Colon (tissue), 2 donors: Measurements from ENCODE around the gene SERINC2.
"Not testable (repeated sequence)": the region's sequence is repeated elsewhere in the genome, so short reads cannot be mapped to it uniquely, and the experiment has no call there.

ENCODE experiments used
- FAIRE-seq: peaks from 2 replicates; lab custom pipeline; 2012; peaks lifted over from hg19 to GRCh38; lab: Jason Lieb, UNC
- donor health status: control.
- donor health status: control.

Gene SERINC2

DNA sequence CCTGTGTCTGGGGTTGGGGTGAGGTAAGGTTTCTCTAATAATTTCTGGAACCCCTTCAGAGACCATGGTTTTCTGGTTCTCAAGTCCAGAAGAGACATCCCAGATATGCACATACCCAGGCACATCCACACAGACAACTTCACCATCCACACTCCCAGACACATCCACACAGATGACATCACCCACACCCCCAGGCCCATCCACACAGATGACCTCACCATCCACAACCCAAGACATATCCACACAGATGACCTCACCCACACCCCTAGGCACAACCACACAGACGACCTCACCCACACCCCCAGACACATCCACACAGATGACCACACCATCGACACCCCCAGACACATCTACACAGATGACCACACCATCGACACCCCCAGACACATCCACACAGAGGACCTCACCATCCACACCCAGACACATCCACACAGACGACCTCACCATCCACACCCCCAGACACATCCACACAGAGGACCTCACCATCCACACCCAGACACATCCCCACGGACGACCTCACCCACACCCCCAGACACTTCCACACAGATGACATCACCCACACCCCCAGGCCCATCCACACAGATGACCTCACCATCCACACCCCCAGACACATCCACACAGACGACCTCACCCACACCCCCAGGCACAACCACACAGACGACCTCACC is 26.3 kb upstream of the SERINC2 start:
- FAIRE-seq, result not testable (repeated sequence)

DNA sequence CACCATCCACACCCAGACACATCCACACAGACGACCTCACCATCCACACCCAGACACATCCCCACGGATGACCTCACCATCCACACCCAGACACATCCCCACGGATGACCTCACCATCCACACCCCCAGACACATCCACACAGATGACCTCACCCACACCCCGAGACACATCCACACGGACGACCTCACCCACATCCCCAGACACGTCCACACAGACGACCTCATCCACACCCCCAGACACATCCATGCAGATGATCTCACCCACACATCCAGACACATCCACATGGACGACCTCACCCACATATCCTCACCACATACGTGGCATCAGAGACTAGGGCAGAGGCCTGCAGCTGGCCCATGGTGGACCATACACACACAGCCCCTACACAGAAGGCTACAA is 25.4 kb upstream of the SERINC2 start:
- FAIRE-seq, result no peak

- FAIRE-seq, result no peak
These were observed 23.4 kb upstream of the SERINC2 start for GRCh38 chr1:31389616-31390015.

GRCh38 chr1:31390071-31390470 is 22.9 kb upstream of the SERINC2 start:
- no peak for FAIRE-seq

GRCh38 chr1:31393463-31393862 is 19.6 kb upstream of the SERINC2 start:
- FAIRE-seq, result no peak

DNA sequence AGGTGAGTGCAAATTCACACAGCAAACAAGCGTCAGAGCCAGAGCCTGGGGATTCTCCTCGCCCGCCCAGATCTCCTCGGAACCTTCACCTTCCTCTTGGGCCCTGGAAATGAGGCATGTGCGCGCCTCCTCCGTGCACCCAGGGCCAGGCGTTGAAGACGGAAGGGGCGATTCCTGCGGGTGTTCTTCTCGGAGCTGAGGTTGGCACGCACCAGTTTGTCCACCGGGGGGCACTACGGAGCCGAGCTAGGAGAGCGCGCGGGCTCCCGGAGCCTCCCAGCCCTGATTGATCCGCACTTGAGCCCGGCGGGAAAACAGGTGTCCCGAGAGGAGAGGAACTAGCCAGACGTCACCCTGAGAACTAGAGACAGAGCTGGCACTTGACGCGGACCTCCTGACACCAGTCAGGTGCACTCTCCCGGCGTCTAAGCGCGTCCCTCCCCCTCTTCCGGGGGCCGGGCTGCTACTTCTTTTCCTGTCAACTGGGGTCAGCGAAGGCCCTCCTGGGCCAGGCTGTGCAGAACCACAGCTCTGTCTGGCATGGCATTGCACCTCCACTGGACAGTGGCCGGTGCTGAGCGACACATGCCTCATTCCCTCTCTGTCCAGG is 18.3 kb upstream of the SERINC2 start:
- no peak for FAIRE-seq

- no peak for FAIRE-seq
These were observed 16.2 kb upstream of the SERINC2 start for GRCh38 chr1:31396633-31397351.

DNA sequence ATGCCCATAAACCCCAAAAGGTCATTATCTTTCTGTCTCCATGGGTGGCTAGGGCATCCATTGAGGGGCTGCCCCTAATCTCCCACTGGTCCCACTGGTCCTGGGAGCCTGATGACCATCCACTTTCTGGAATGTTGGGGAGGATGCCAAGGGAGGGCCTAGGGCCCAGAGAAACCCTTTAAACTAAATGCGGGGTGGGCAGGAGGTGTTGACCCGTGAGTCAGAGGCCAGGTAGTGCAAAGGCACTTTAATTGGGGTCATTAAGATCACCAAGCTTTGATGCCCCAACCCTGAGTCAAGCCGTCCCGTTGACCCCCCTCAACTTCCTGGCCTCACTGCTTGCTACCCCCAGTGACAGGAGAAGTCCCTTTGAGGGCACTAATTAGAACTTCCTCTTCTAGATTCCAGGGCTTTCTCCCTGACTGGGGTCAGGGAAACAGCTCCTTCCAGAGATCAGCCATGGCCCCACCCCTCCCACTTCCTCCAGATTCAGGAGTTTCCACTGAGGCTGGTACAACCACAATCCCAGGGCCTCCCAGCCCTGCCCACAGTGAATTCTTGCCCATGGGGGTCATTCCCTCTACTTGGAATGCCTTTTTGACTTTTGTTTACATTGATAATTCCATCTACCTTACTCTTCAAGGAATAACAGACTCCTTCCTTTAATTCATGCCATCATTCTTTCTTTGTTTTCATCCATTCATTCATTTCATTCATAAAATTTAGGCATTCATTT is 15.5 kb upstream of the SERINC2 start:
- no peak for FAIRE-seq

GRCh38 chr1:31398246-31398645 is 14.8 kb upstream of the SERINC2 start:
- FAIRE-seq, result no peak

GRCh38 chr1:31399976-31400375 is 13.0 kb upstream of the SERINC2 start:
- FAIRE-seq, result no peak

GRCh38 chr1:31400393-31400792 is 12.6 kb upstream of the SERINC2 start:
- FAIRE-seq, result no peak

GRCh38 chr1:31401241-31401640 is 11.8 kb upstream of the SERINC2 start:
- no peak for FAIRE-seq

DNA sequence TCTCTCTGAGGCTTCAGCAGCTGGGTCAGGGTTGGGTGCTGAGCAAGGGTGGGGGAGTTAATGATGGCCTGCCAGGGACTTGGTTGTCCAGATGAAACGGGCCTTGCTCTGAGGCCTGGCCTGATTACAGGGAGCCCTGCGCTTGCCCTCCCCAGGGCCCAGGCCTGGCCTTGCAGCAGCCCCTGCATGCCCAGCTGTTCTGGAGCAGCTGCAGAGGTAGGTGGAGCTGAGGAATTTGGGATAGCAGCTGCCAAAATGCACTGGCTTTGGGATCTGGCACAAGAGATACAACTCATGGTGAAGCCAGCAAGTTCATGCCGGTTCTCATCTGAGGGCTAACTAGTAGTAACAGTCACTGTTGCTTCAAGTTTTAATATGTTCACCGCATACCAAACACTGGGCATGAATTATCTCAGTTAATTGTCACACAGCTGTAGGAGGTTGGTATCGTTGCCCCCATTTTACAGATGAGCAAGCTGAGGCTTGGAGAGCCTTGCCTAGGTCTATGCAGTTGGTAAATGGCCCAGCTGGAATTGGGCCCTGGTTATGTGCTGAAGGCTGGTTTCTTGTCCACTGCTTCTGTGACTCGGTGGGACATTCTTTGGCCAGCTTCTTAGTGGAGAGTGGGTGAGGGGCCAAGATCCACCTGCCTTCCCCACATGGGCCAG is 7.3 kb upstream of the SERINC2 start:
- FAIRE-seq, result no peak

DNA sequence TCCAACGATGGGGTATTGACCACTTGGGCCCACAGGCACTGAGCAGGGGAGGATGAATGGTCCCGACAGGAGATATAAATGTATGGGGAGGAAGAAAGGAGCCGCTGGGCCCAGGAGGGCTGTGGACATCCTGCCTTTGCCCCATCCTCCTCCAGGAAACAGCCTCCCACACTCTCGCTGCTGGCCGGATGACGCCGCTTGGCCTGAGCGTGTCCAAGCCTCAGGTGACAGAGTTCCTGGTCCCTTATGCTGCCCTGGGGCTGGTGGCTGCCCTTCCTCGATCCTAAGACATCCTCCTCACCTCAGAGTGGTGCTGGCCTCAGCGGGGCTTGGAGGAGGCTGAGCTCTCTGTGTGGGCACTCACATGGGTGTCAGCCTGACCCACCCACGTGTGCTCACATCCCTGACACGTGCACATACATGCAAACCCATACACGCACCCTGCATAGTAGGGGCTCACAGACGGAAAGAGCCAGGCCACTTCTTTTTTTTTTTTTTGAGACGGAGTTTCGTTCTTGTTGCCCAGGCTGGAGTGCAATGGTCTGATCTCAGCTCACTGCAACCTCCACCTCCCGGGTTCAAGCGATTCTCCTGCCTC is 5.9 kb upstream of the SERINC2 start:
- FAIRE-seq, result no peak

DNA sequence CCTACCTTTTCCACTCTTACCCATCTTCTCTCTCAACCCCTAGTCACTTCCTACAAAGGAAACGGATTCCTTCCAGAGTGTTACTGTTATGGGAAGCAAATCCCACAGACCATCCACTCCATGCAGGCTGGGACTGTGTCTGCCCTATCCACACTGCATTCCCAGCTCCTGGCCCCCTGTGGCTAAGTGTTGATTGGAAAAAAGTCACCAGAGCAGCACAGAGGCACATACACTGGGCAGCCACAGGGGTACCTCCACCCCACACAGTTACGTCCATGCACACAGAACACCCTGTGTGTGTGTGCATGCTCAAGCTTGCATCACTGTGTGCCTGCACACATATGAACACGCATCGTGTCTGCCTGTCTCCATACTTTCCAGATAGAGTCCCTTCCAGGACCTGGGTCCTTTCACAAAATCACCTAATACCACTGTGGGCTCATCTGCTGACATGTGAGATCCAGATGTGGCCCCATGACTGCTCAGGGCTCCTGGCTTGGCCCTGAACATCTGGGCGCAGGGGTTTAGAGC is 4.2 kb upstream of the SERINC2 start:
- no peak for FAIRE-seq

DNA sequence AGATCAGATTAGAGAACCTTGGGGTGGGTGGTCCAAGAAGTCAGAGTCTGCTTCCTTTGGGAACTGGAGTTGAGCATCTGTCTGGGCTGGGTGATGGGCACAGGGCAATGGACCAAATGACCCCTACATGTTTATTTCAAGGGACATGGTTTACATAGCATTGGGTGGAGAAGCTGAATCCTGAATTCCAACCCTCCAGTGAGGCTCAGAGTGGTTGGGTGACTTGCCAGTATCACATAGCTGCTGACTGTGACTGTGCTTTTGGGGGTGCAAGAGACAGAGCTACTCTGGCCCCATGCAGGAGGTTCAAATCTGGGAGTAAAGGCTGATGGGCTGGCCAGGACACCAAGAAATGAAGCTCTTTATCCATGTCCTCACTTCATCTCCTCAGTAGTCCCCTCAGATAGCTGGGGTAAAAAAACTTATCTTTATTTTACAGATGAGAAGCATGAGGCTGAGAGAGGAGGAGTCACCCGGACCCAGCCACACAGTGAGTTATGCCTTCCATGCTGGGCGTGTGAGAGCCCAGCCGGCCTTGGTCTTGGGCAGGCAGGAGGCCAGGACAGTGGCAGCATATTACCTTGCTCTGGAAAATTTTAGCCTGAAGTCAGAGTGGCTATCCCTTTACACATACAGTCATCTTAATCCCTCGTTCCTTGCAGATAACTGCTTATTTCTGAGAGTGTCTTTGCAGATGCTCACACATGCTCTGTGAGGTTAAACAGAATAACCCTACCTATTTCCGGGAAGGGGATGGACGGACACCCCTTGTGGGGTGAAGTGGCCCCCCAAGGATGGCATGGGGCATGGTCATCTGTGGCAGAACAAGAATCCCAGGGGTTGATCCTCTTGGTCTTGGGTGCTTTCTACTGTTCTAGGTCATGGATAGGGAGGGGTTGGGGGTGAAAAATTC is 2.8 kb upstream of the SERINC2 start:
- FAIRE-seq, result no peak

DNA sequence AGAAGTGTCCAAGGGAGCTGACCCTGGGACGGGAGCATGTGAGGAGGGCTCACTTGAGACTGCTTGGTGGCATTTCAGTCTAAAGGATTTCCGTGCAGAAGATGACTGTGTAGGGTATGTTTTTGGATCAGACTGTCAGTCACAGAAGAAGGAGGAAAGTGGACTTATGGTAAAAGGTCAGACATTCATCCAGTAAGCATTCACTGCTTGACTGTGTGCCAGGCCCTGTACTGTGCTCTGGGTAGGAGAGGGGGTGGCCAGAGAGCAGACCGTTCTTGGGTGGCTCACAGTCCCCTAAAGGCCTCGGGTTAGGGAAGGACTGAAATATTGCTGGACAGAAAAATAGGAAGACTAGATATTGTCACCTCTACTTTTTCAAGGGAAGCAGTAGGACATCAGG is 2.1 kb upstream of the SERINC2 start:
- FAIRE-seq, result no peak

GRCh38 chr1:31412205-31412604 is 808 bp upstream of the SERINC2 start:
- no peak for FAIRE-seq

DNA sequence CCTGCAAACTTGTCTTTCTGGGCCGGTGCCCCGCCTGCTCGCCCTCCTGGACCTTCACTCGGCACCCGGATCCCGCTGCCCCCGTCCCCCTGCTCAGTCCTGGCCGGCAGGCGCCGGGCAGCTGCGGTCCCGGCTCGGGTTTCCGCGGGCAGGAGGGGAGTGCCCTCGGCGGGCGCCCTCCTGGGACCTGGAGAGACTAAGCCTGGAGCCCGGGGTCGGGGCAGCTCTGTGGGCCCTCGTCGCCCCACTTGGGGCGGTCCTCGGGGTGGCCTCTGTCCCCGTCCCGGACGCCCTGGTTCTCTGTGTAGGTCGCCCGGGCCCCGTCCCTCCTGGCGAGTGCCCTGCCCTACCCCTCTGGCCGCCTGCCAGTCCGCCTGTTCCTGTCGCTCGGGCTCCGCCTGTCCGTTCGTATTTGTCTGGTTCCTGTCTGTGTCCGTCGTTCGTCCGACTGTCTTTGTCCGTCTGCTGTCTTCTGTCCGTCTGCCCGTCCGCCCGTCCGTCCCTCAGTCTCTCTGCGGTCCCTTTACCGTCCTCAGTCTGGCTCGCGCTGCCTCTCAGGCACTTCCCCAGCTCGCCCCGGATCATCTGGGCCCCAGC is 490 bp downstream of the SERINC2 start:
- no peak for FAIRE-seq

DNA sequence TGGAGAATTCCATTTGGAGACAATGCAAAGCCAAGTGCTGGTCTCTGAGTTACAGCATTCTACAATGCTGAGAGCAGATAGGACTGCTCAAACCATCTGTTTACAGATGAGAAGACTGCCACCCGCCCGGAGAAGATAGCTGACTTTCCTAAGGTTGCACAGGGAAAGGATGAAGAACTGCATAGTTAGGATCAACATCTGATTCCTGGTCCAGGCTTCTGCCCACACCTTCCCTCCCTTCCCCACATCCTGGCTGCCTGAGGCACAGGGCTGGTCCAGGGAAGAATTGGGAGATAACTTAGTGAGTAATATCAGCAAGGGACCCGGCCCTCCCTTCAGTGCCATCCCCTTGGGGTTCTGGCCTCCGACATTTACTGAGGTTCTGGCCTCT is 2.0 kb downstream of the SERINC2 start:
- no peak for FAIRE-seq
